Erythroblast (primary cell): ENCODE results near the gene KMT5B.

Source experiments
- GATA1 ChIP-seq: IDR thresholded peaks from 2 replicates; pipeline ENCODE4 v1.6.1; 2011; ENCODE audit warnings: low read depth, mild to moderate bottlenecking, control low read depth, low read length, moderate library complexity
- POLR2A ChIP-seq: IDR thresholded peaks from 2 replicates; pipeline ENCODE4 v1.6.1; 2011; ENCODE audit warnings: mild to moderate bottlenecking, low read length

- no peak for TF ChIP-seq POLR2A
- TF ChIP-seq GATA1: no peak
Measured at GRCh38 chr11:68177877-68178276, 35.2 kb downstream of the KMT5B start.
